ENCODE results near the gene CPNE8.

Gene CPNE8

GRCh38 chr12:38895446-38895845 is 9.9 kb downstream of the CPNE8 start:
- DNase-seq: no peak

GRCh38 chr12:38892976-38893375 is 12.4 kb downstream of the CPNE8 start:
- DNase-seq: no peak

GRCh38 chr12:38892087-38892786 is 13.2 kb downstream of the CPNE8 start:
- no peak for DNase-seq

GRCh38 chr12:38890102-38890855 is 15.1 kb downstream of the CPNE8 start:
- no peak for DNase-seq

- DNase-seq: no peak
These were observed 16.0 kb downstream of the CPNE8 start for GRCh38 chr12:38889297-38889815.

GRCh38 chr12:38887770-38888169 is 17.6 kb downstream of the CPNE8 start:
- DNase-seq: no peak

GRCh38 chr12:38886931-38887330 is 18.5 kb downstream of the CPNE8 start:
- no peak for DNase-seq

- DNase-seq: no peak
These were observed 19.3 kb downstream of the CPNE8 start for GRCh38 chr12:38886064-38886463.

GRCh38 chr12:38884666-38885065 is 20.7 kb downstream of the CPNE8 start:
- no peak for DNase-seq

GRCh38 chr12:38883629-38884134 is 21.7 kb downstream of the CPNE8 start:
- no peak for DNase-seq

GRCh38 chr12:38880288-38880687 is 25.1 kb downstream of the CPNE8 start:
- DNase-seq: no peak

GRCh38 chr12:38878986-38879385 is 26.4 kb downstream of the CPNE8 start:
- DNase-seq: no peak

GRCh38 chr12:38878333-38878705 is 27.1 kb downstream of the CPNE8 start:
- DNase-seq: no peak

GRCh38 chr12:38875586-38876228 is 29.7 kb downstream of the CPNE8 start:
- DNase-seq: no peak

- no peak for DNase-seq
These were observed 32.8 kb downstream of the CPNE8 start for GRCh38 chr12:38872561-38872960.

GRCh38 chr12:38872156-38872555 is 33.2 kb downstream of the CPNE8 start:
- no peak for DNase-seq

GRCh38 chr12:38869036-38869435 is 36.4 kb downstream of the CPNE8 start:
- no peak for DNase-seq

- DNase-seq: no peak
These were observed 54.9 kb downstream of the CPNE8 start for GRCh38 chr12:38850461-38850860.

- DNase-seq: no peak
These were observed 58.1 kb downstream of the CPNE8 start for GRCh38 chr12:38847247-38847646.

- DNase-seq: no peak
These were observed 61.1 kb downstream of the CPNE8 start for GRCh38 chr12:38844267-38844666.

- DNase-seq: no peak
These were observed 67.1 kb downstream of the CPNE8 start for GRCh38 chr12:38838056-38838850.

- DNase-seq: no peak
These were observed 73.7 kb downstream of the CPNE8 start for GRCh38 chr12:38831715-38832114.

GRCh38 chr12:38825006-38825405 is 80.4 kb downstream of the CPNE8 start:
- DNase-seq: no peak
